RWPE2 (cell line): Measurements from ENCODE around the gene PKNOX2.

Source experiments
- ATAC-seq: fragments of 200-7000 bp; cut with Tn5 transposase; 3 replicates; pipeline ENCODE4 v1.9.1; 2021; ENCODE audit warnings: low read depth
- DNase-seq: peaks from one replicate; pipeline ENCODE4 v3.0.0-alpha.2; 2020; ENCODE audit warnings: low spot score
- H3K27ac ChIP-seq: fragments of 450-650 bp; 2 replicates; pipeline ENCODE4 v1.5.1; 2017; ENCODE audit warnings: mild to moderate bottlenecking; ENCODE audit not compliant: poor library complexity, severe bottlenecking
- H3K27me3 ChIP-seq: fragments of 250-450 bp; sonication (Bioruptor Pico); 2 replicates; pipeline ENCODE4 v1.5.1; 2021; ENCODE audit warnings: mild to moderate bottlenecking, moderate library complexity; ENCODE audit not compliant: insufficient read depth, poor library complexity, severe bottlenecking
- H3K36me3 ChIP-seq: fragments of 250-450 bp; sonication (Bioruptor Pico); 2 replicates; pipeline ENCODE4 v1.5.1; 2020; ENCODE audit warnings: low read depth, mild to moderate bottlenecking, moderate library complexity
- H3K4me1 ChIP-seq: fragments of 250-450 bp; sonication (Bioruptor Pico); 2 replicates; pipeline ENCODE4 v1.5.1; 2021; ENCODE audit warnings: mild to moderate bottlenecking, moderate library complexity; ENCODE audit not compliant: insufficient read depth, poor library complexity, severe bottlenecking
- H3K4me3 ChIP-seq: fragments of 250-450 bp; sonication (Bioruptor Pico); 2 replicates; pipeline ENCODE4 v1.5.1; 2021; ENCODE audit warnings: mild to moderate bottlenecking, moderate library complexity; ENCODE audit not compliant: severe bottlenecking
- H3K9me3 ChIP-seq: fragments of 250-450 bp; sonication (Bioruptor Pico); 2 replicates; pipeline ENCODE4 v1.5.1; 2021; ENCODE audit warnings: mild to moderate bottlenecking, moderate library complexity; ENCODE audit not compliant: severe bottlenecking
- CTCF ChIP-seq: fragments of 450-650 bp; IDR thresholded peaks from one replicate; pipeline ENCODE4 v1.5.1; 2017; ENCODE audit warnings: mild to moderate bottlenecking, moderate library complexity; ENCODE audit not compliant: poor library complexity, severe bottlenecking

The PKNOX2 gene

GRCh38 chr11:125333354-125334073 is 169.0 kb downstream of the PKNOX2 start:
- TF ChIP-seq CTCF, result no peak
- ATAC-seq (no peak), DNase-seq (no peak)
- Histone ChIP-seq H3K27me3 (no peaks in the 10 kb centered on the region), H3K4me3 (no peak overlapping the region), H3K9me3 (no peaks in the 10 kb centered on the region), H3K4me1 (no peaks in the 10 kb centered on the region), H3K27ac (no peak overlapping the region), H3K36me3 (no peaks in the 10 kb centered on the region)

- no peak for DNase-seq
- Histone ChIP-seq H3K4me3 (no peak overlapping the region), H3K27me3 (no peaks in the 10 kb centered on the region), H3K4me1 (no peaks in the 10 kb centered on the region), H3K27ac (no peak overlapping the region), H3K36me3 (no peaks in the 10 kb centered on the region), H3K9me3 (no peaks in the 10 kb centered on the region)
- TF ChIP-seq CTCF, result no peak
- ATAC-seq, result no peak
Observed at GRCh38 chr11:125335106-125335505, 170.6 kb downstream of the PKNOX2 start.

- no peak for ATAC-seq
- no peaks in the 10 kb centered on the region for H3K4me1 ChIP-seq
Observed at GRCh38 chr11:125337836-125338834, 173.6 kb downstream of the PKNOX2 start.

GRCh38 chr11:125338886-125339811 is 174.6 kb downstream of the PKNOX2 start:
- ATAC-seq (no peak), DNase-seq (no peak)
- TF ChIP-seq CTCF, result no peak
- H3K4me3 ChIP-seq, result no peak overlapping the region
- H3K36me3 ChIP-seq, result no peaks in the 10 kb centered on the region
- H3K4me1 ChIP-seq, result no peaks in the 10 kb centered on the region
- H3K9me3 ChIP-seq, result no peaks in the 10 kb centered on the region
- no peak overlapping the region for H3K27ac ChIP-seq
- H3K27me3 ChIP-seq, result no peaks in the 10 kb centered on the region

More at GRCh38 chr11:125337836-125338834, 173.6 kb downstream of the PKNOX2 start:
- no peak for DNase-seq
- no peak overlapping the region for H3K27ac ChIP-seq
- no peaks in the 10 kb centered on the region for H3K9me3 ChIP-seq
- H3K4me3 ChIP-seq, result no peak overlapping the region
- no peaks in the 10 kb centered on the region for H3K27me3 ChIP-seq
- H3K36me3 ChIP-seq, result no peaks in the 10 kb centered on the region
- no peak for TF ChIP-seq CTCF
